PC-3 (cell line): ENCODE data around the gene PDSS2. TPM values are rescaled to one million over a fixed set of nuclear protein-coding genes. Genes with fewer than 3 reads are reported as not detected.

Experiments used
- ATAC-seq: fragments of 200-7000 bp; cut with Tn5 transposase; 2 replicates; pipeline ENCODE4 v1.9.1; 2020; ENCODE audit warnings: mild to moderate bottlenecking, moderate library complexity
- BruUV-seq: library from RNA; stranded (reverse); fragments of 400-500 nt; replicated peaks from 2 replicates; lab custom pipeline; 2021; lab: Mats Ljungman, UMichigan
- CTCF ChIA-PET: fragments of 300-600 bp; sonication (Branson Sonifier 250); formaldehyde crosslinking; loops from one replicate; lab custom pipeline; 2022; ENCODE audit warnings: antibody characterized with exemption; lab: Charles Lee
- POLR2A ChIA-PET: fragments of 300-600 bp; sonication (Branson Sonifier 250); formaldehyde crosslinking; loops from one replicate; lab custom pipeline; 2022; ENCODE audit warnings: antibody characterized with exemption; ENCODE audit not compliant: unreplicated experiment; lab: Charles Lee
- DNase-seq: peaks from one replicate; pipeline ENCODE4 v3.0.0-alpha.2; 2015
- H2AFZ ChIP-seq: fragments of 300-600 bp; sonication (generic); 2 replicates; pipeline ENCODE4 v1.6.0; 2016; ENCODE audit warnings: antibody characterized with exemption, low read length
- H3F3A ChIP-seq: fragments of 300-600 bp; sonication (generic); one replicate; pipeline ENCODE4 v1.6.0; 2017; ENCODE audit warnings: antibody characterized with exemption, low read length, control low read depth, mild to moderate bottlenecking; ENCODE audit not compliant: unreplicated experiment
- H3K27ac ChIP-seq: fragments of 300-600 bp; sonication (generic); 2 replicates; pipeline ENCODE4 v1.5.1; 2016; ENCODE audit warnings: mild to moderate bottlenecking, low read length
- H3K27me3 ChIP-seq: fragments of 300-600 bp; sonication (generic); 2 replicates; pipeline ENCODE4 v1.6.1; 2016; ENCODE audit warnings: low read length, mixed read lengths
- H3K36me3 ChIP-seq: fragments of 300-600 bp; sonication (generic); 2 replicates; pipeline ENCODE4 v1.6.1; 2016; ENCODE audit warnings: low read depth, mixed run types, low read length, mixed read lengths
- H3K4me1 ChIP-seq: fragments of 300-600 bp; sonication (generic); 2 replicates; pipeline ENCODE4 v1.5.1; 2016; ENCODE audit warnings: low read length; ENCODE audit not compliant: insufficient read depth
- H3K4me2 ChIP-seq: fragments of 300-600 bp; sonication (generic); 2 replicates; pipeline ENCODE4 v1.6.0; 2016; ENCODE audit warnings: low read length
- H3K4me3 ChIP-seq: fragments of 300-600 bp; sonication (generic); 2 replicates; pipeline ENCODE4 v1.5.1; 2016; ENCODE audit warnings: mild to moderate bottlenecking, low read length, mixed read lengths
- H3K79me2 ChIP-seq: fragments of 300-600 bp; sonication (generic); 2 replicates; pipeline ENCODE4 v1.6.1; 2017; ENCODE audit warnings: low read length, mixed read lengths
- H3K9ac ChIP-seq: fragments of 300-600 bp; sonication (generic); 2 replicates; pipeline ENCODE4 v1.6.0; 2016; ENCODE audit warnings: mild to moderate bottlenecking, low read length
- H3K9me2 ChIP-seq: fragments of 300-600 bp; sonication (generic); replicated peaks from 2 replicates; pipeline ENCODE4 v1.6.1; 2016; ENCODE audit warnings: mixed run types, low read length, mixed read lengths
- H3K9me3 ChIP-seq: fragments of 300-600 bp; sonication (generic); 2 replicates; pipeline ENCODE4 v1.6.1; 2016; ENCODE audit warnings: low read length, mixed read lengths
- H4K20me1 ChIP-seq: fragments of 300-600 bp; sonication (generic); 2 replicates; pipeline ENCODE4 v1.6.1; 2016; ENCODE audit warnings: low read length, mixed read lengths
- CTCF ChIP-seq: fragments of 300-600 bp; sonication (generic); conservative IDR thresholded peaks from 2 replicates; pipeline ENCODE4 v1.5.1; 2017; ENCODE audit warnings: antibody characterized with exemption, low read depth, mild to moderate bottlenecking, low read length
- EZH2 ChIP-seq: fragments of 300-600 bp; sonication (generic); IDR thresholded peaks from one replicate; pipeline ENCODE4 v1.6.1; 2017; ENCODE audit warnings: antibody characterized with exemption, mild to moderate bottlenecking, low read length; ENCODE audit not compliant: unreplicated experiment
- EZH2phosphoT487 ChIP-seq: fragments of 300-600 bp; sonication (generic); IDR thresholded peaks from 2 replicates; pipeline ENCODE4 v1.6.1; 2018; ENCODE audit warnings: mild to moderate bottlenecking, antibody characterized with exemption, low read length, borderline replicate concordance
- intact Hi-C: fragments of 100-400 bp; cut with micrococcal nuclease; formaldehyde crosslinking; loops from 2 replicates; pipeline ENCODE4 v1.9.0; 2023
- total RNA-seq: library from RNA; depleted of rRNA; stranded (reverse); fragments of >200 nt; gene quantifications from 2 replicates; pipeline ENCODE4 v1.2.3, GENCODE V29; 2014

The PDSS2 gene
- total RNA-seq, 1 experiment from 2014 or later = 6.6 TPM

DNA sequence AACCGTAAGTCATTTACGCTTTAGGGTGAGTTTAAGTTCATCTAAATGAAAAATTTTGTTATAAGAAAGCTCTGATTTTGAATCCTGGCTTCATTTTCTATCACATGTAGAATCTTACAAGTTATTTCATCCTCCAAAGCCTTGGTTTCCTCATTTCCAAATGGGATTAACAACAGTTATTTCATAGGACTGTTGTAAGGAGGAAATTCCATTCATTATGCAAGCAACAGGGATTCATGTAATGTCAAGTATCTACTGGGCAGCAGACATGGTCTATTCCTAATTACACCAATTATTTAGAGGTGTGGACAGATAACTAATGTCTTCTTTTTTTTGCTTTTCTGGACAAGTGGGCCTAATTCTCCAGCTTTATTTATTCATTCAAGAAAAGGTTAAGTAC is 154.0 kb downstream of the PDSS2 start:
- H3K4me2 ChIP-seq = no peak overlapping the region
- CTCF ChIA-PET = no interaction called here
- no peak for DNase-seq

DNA sequence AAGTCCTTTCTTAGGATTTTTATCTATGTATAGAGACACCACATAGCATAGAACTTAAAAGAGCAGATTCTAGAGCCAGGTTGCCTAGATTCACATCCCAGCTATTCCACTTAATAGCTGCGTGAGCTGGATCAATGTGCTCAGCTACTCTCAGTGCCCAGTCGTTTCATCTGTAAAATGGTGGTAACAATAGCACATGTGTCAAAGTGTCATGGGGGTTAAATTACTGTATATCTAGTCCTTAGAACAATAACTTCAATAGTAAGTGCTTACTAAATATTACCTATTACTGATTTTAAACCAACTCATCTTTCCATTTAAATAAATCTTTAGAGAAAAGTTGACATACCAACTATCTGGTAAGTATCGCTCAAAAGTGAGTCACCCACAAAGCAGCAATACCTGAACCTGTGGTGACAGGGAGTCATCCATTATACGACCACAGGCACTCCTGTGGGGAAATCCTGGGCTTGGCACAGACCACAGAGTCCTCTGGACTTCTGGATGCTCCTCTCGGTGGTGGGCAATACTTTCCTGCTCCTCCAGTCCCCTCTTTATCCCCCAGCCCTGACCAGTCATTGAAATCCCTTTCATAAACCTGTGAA is 154.8 kb downstream of the PDSS2 start:
- peak; percentile 87 for DNase-seq
- BruUV-seq = no TSS peak
- Histone ChIP-seq H3K9me3 (no peaks in the 10 kb centered on the region), H3K9ac (no peak overlapping the region), H3K27ac (peak overlapping the region; percentile 46), H2AFZ (no peak overlapping the region), H3K4me2 (peak overlapping the region; percentile 60), H3F3A (no peaks in the 10 kb centered on the region), H3K27me3 (no peaks in the 10 kb centered on the region), H3K36me3 (no peaks in the 10 kb centered on the region), H3K4me1 (peaks cover 14% of the 10 kb centered on the region), H4K20me1 (no peaks in the 10 kb centered on the region), H3K4me3 (no peak overlapping the region), H3K9me2 (no peaks in the 10 kb centered on the region), H3K79me2 (no peaks in the 10 kb centered on the region)
- CTCF ChIA-PET = no interaction called here
- peak; percentile 65 for ATAC-seq
- TF ChIP-seq EZH2phosphoT487 (no peak), EZH2 (no peak), CTCF (no peak)
- intact Hi-C loops = no loop called here
- POLR2A ChIA-PET = no interaction called here

More for the DNA sequence above, 154.0 kb downstream of the PDSS2 start:
- no peaks in the 10 kb centered on the region for H3K27me3 ChIP-seq
- H3F3A ChIP-seq = no peaks in the 10 kb centered on the region
- peaks cover 14% of the 10 kb centered on the region for H3K4me1 ChIP-seq
- no peak overlapping the region for H2AFZ ChIP-seq
- no peak overlapping the region for H3K4me3 ChIP-seq
- no peaks in the 10 kb centered on the region for H3K9me3 ChIP-seq
- no TSS peak for BruUV-seq
- no peaks in the 10 kb centered on the region for H3K79me2 ChIP-seq
- ATAC-seq = no peak
- no peak for TF ChIP-seq EZH2
- intact Hi-C loops = no loop called here
- H3K9me2 ChIP-seq = no peaks in the 10 kb centered on the region
- POLR2A ChIA-PET = no interaction called here
- H3K27ac ChIP-seq = no peak overlapping the region
- no peaks in the 10 kb centered on the region for H4K20me1 ChIP-seq
- no peak overlapping the region for H3K9ac ChIP-seq
- H3K36me3 ChIP-seq = no peaks in the 10 kb centered on the region

DNA sequence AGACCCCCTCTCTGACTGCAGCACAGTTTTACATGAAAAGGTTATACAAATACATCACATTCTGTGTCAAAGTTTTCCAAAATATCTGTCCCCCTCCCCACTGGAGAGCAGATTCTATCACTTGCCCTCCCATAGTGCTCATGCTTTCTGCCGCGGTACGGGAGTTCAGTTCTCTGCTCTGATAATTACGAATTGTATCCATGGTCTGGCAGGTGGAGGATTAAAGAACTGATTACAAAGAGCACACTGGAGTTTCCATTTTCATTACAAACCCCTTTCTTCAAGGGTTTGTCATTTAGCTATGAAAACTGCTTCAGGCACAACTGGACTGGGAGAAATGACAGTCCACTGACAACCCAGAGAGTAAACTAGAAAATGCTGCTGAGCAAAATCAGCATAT is 166.0 kb downstream of the PDSS2 start:
- Histone ChIP-seq H2AFZ (no peak overlapping the region), H4K20me1 (no peaks in the 10 kb centered on the region), H3K9me3 (no peaks in the 10 kb centered on the region), H3K36me3 (no peaks in the 10 kb centered on the region), H3K9ac (no peak overlapping the region), H3K27me3 (no peaks in the 10 kb centered on the region), H3K79me2 (no peaks in the 10 kb centered on the region), H3F3A (no peaks in the 10 kb centered on the region), H3K9me2 (no peaks in the 10 kb centered on the region), H3K4me3 (no peak overlapping the region), H3K4me1 (peaks cover 11% of the 10 kb centered on the region), H3K27ac (no peak overlapping the region), H3K4me2 (no peak overlapping the region)
- BruUV-seq = no TSS peak
- ATAC-seq = no peak
- TF ChIP-seq EZH2phosphoT487 = no peak
- intact Hi-C loops = no loop called here
- ChIA-PET CTCF (no interaction called here), POLR2A (no interaction called here)
- no peak for DNase-seq
